ENCODE results near the gene ARHGEF10L. TPM values are rescaled to one million over a fixed set of nuclear protein-coding genes. Genes with fewer than 3 reads are reported as not detected.

ARHGEF10L gene
- total RNA-seq, 1 donor from 2014 or later, result 33.1 TPM

GRCh38 chr1:17617787-17618557 is 78.5 kb downstream of the ARHGEF10L start:
- no peak for TF ChIP-seq CTCF (IDR thresholded peaks at IDR 0.05; ENCODE audit: unreplicated experiment)
- Mint-ChIP-seq H3K27me3 (ENCODE audit: low read depth) (no peaks in the 10 kb centered on the region), H3K9me3 (no peaks in the 10 kb centered on the region), H3K27ac (no peak overlapping the region), H3K36me3 (peaks cover 11% of the 10 kb centered on the region), H3K4me1 (peaks cover 5% of the 10 kb centered on the region), H3K4me3 (no peak overlapping the region)
- DNase-seq (ENCODE audit: low spot score in 2 of 2, unreplicated experiment in 2 of 2), result no peak

GRCh38 chr1:17618558-17619247 is 79.2 kb downstream of the ARHGEF10L start:
- Mint-ChIP-seq H3K27me3 (ENCODE audit: low read depth) (no peaks in the 10 kb centered on the region), H3K27ac (peak overlapping the region; percentile 79), H3K36me3 (peaks cover 11% of the 10 kb centered on the region), H3K4me1 (peaks cover 5% of the 10 kb centered on the region), H3K4me3 (no peak overlapping the region), H3K9me3 (no peaks in the 10 kb centered on the region)
- no peak for DNase-seq (ENCODE audit: low spot score in 2 of 2, unreplicated experiment in 2 of 2)
- TF ChIP-seq CTCF (IDR thresholded peaks at IDR 0.05; ENCODE audit: unreplicated experiment), result no peak

GRCh38 chr1:17620448-17620847 is 81.0 kb downstream of the ARHGEF10L start:
- Mint-ChIP-seq H3K9me3 (no peaks in the 10 kb centered on the region), H3K4me1 (peaks cover 5% of the 10 kb centered on the region), H3K4me3 (no peak overlapping the region), H3K27ac (no peak overlapping the region), H3K36me3 (peaks cover 15% of the 10 kb centered on the region), H3K27me3 (ENCODE audit: low read depth) (no peaks in the 10 kb centered on the region)
- DNase-seq (ENCODE audit: low spot score in 2 of 2, unreplicated experiment in 2 of 2), result no peak
- TF ChIP-seq CTCF (IDR thresholded peaks at IDR 0.05; ENCODE audit: unreplicated experiment), result no peak

GRCh38 chr1:17621691-17622090 is 82.2 kb downstream of the ARHGEF10L start:
- Mint-ChIP-seq H3K27me3 (ENCODE audit: low read depth) (no peaks in the 10 kb centered on the region), H3K4me1 (peaks cover 5% of the 10 kb centered on the region), H3K36me3 (peaks cover 11% of the 10 kb centered on the region), H3K4me3 (no peak overlapping the region), H3K27ac (no peak overlapping the region), H3K9me3 (no peaks in the 10 kb centered on the region)
- no peak for TF ChIP-seq CTCF (IDR thresholded peaks at IDR 0.05; ENCODE audit: unreplicated experiment)
- no peak for DNase-seq (ENCODE audit: low spot score in 2 of 2, unreplicated experiment in 2 of 2)

GRCh38 chr1:17622823-17623222 is 83.3 kb downstream of the ARHGEF10L start:
- no peaks in the 10 kb centered on the region for H3K9me3 Mint-ChIP-seq
- H3K27me3 Mint-ChIP-seq (ENCODE audit: low read depth), result no peaks in the 10 kb centered on the region
- no peak for DNase-seq (ENCODE audit: low spot score in 2 of 2, unreplicated experiment in 2 of 2)
- peaks cover 5% of the 10 kb centered on the region for H3K4me1 Mint-ChIP-seq
- TF ChIP-seq CTCF (IDR thresholded peaks at IDR 0.05; ENCODE audit: unreplicated experiment), result no peak
- no peak overlapping the region for H3K4me3 Mint-ChIP-seq
- no peak overlapping the region for H3K27ac Mint-ChIP-seq
- H3K36me3 Mint-ChIP-seq, result peaks cover 11% of the 10 kb centered on the region
